Naive B cell (primary cell): ENCODE results near the gene MND1. TPM values are rescaled to one million over a fixed set of nuclear protein-coding genes. Genes with fewer than 3 reads are reported as not detected.

Experiments used
- ATAC-seq, 2 donors: fragments of 150-1000 bp; cut with Tn5 transposase; 2 replicates each; pipeline ENCODE4 v1.10.0; 2021; ENCODE audit warnings: low read depth in 2 of 2, mild to moderate bottlenecking in 2 of 2, moderate library complexity in 2 of 2
- DNase-seq: peaks from one replicate; pipeline ENCODE4 v3.0.0; 2022
- H3K27ac Mint-ChIP-seq, 6 donors: one replicate each; pipeline ENCODE4 v1.8.0; 2020 to 2022; ENCODE audit warnings: mild to moderate bottlenecking in 6 of 6, mixed read lengths in 6 of 6, moderate library complexity in 5 of 6, inconsistent platforms in 2 of 6
- H3K27me3 Mint-ChIP-seq, 3 donors: one replicate each; pipeline ENCODE4 v1.8.0; 2021 to 2022; ENCODE audit warnings: mixed read lengths in 3 of 3, mild to moderate bottlenecking in 1 of 3
- H3K36me3 Mint-ChIP-seq, 2 donors: one replicate each; pipeline ENCODE4 v1.8.0; 2020 to 2022; ENCODE audit warnings: mixed read lengths in 2 of 2, inconsistent platforms in 1 of 2, mild to moderate bottlenecking in 1 of 2
- H3K4me1 Mint-ChIP-seq, 3 donors: one replicate each; pipeline ENCODE4 v1.8.0; 2020 to 2022; ENCODE audit warnings: mixed read lengths in 3 of 3, inconsistent platforms in 1 of 3, mild to moderate bottlenecking in 1 of 3, moderate library complexity in 1 of 3
- H3K4me3 Mint-ChIP-seq, 8 donors: one replicate each; pipeline ENCODE4 v1.8.0; 2020 to 2022; ENCODE audit warnings: mild to moderate bottlenecking in 8 of 8, mixed read lengths in 8 of 8, moderate library complexity in 8 of 8, inconsistent platforms in 2 of 8
- H3K9me3 Mint-ChIP-seq, 7 donors: one replicate each; pipeline ENCODE4 v1.8.0; 2020 to 2022; ENCODE audit warnings: mixed read lengths in 7 of 7, mild to moderate bottlenecking in 5 of 7, inconsistent platforms in 2 of 7, moderate library complexity in 1 of 7
- polyA plus RNA-seq, 6 donors: library from polyadenylated mRNA; unstranded; fragments of 300-500 nt; fragmentation: Illumina TruSeq; gene quantifications; one replicate each; pipeline ENCODE4 v1.2.3, GENCODE V29; 2021; ENCODE audit warnings: low read depth in 6 of 6

The MND1 gene, protein sequence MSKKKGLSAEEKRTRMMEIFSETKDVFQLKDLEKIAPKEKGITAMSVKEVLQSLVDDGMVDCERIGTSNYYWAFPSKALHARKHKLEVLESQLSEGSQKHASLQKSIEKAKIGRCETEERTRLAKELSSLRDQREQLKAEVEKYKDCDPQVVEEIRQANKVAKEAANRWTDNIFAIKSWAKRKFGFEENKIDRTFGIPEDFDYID
- under 1 TPM in 2 of 6 donors, not detected in 4; 0.31 to 0.78 TPM for polyA plus RNA-seq

- DNase-seq (peak; percentile 88), ATAC-seq (peak; percentile 87 to 90)
- H3K4me3 Mint-ChIP-seq, result peak within 1 kb of the TSS; percentile 90 to 98 (median 93)
- H3K27ac Mint-ChIP-seq, result peak within 1 kb of the TSS; percentile 31 to 91 (median 61)
- H3K36me3 Mint-ChIP-seq, result no peaks in the 10 kb centered on the region
- no peaks in the 10 kb centered on the region for H3K9me3 Mint-ChIP-seq
- H3K27me3 Mint-ChIP-seq, result no peaks in the 10 kb centered on the region
- peaks cover 32 to 49% (median 44%) of the 10 kb centered on the region in 3 donors for H3K4me1 Mint-ChIP-seq
These were observed at the start of gene MND1 for GRCh38 chr4:153344131-153345011. MND1 (plus strand) TSS chr4:153344688; CDS start chr4:153344738, 50 bp downstream.

DNA sequence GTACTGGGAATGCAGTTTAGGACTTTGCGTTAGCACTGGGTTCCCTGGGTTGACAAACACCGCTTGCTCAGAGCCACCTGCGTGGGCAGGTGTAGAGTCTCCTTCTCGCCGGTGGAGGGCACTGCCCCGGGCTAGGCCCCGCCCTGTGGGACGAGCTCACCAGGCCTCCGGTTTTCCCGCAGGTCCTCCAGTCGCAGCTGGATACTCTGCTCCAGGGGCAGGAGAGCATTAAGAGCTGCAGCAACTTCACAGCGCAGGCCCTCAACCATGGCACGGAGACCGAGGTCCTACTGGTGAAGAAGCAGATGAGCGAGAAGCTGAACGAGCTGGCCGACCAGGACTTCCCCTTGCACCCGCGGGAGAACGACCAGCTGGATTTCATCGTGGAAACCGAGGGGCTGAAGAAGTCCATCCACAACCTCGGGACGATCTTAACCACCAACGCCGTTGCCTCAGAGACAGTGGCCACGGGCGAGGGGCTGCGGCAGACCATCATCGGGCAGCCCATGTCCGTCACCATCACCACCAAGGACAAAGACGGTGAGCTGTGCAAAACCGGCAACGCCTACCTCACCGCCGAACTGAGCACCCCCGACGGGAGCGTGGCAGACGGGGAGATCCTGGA, 49.2 kb upstream of the MND1 start:
- H3K27ac Mint-ChIP-seq, result peak overlapping the region in 1 of 6 donors; percentile 38
- H3K4me3 Mint-ChIP-seq, result no peak overlapping the region

DNA sequence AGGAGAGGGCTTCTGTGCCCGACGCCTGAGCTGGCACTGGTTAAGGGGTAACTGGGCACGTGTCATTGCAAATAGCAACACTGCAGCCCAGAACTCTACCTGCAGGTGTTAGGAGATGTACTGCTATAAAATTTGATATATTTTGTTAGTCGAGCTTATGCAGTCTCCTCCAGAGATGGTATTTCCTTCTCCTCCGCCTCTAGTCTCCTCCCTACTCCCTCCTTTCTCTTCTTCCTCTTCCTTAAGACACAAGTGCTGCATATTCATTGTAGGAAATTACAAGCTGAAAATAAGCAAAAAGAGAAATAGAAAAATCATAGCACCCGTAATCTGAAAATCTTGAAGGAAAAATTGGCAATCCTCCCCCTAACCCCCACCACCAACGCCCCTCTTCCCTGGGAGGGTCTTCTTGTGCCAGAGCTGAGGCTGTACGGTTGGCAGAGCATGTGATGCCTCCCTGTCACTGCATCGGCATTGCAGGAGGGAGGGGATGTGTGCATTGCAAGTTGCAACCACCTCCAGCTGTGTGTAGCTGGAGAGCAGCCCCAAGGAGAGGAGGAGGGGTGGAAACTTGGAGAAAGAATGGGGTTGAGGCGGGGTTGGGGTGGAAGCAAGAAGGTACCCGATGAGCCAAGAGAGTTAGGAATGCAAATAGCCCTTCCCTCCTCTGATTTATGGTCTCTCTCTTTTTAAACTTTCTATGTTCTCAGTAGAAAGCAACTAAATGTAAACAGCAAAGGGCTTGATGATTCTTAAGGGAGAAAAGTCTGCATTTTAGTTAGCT, 48.3 kb upstream of the MND1 start:
- Mint-ChIP-seq H3K36me3 (peaks cover 23 to 36% of the 10 kb centered on the region in 2 donors), H3K9me3 (peaks cover 5 to 23% (median 17%) of the 10 kb centered on the region in 7 donors), H3K4me3 (no peak overlapping the region), H3K27me3 (peaks cover 0 to 4% (median 0%) of the 10 kb centered on the region in 3 donors), H3K4me1 (no peaks in the 10 kb centered on the region), H3K27ac (peak overlapping the region in 2 of 6 donors; percentile 77 to 88)
- DNase-seq, result no peak
- no peak for ATAC-seq

More for the DNA sequence above, 49.2 kb upstream of the MND1 start:
- no peaks in the 10 kb centered on the region for H3K4me1 Mint-ChIP-seq
- ATAC-seq (no peak), DNase-seq (no peak)
- H3K9me3 Mint-ChIP-seq, result peaks cover 5 to 17% (median 13%) of the 10 kb centered on the region in 7 donors
- peaks cover 0 to 4% (median 0%) of the 10 kb centered on the region in 3 donors for H3K27me3 Mint-ChIP-seq
- H3K36me3 Mint-ChIP-seq, result peaks cover 22 to 32% of the 10 kb centered on the region in 2 donors

GRCh38 chr4:153297116-153297515, 47.4 kb upstream of the MND1 start:
- Mint-ChIP-seq H3K9me3 (peaks cover 5 to 31% (median 22%) of the 10 kb centered on the region in 7 donors), H3K27me3 (peaks cover 0 to 4% (median 0%) of the 10 kb centered on the region in 3 donors), H3K36me3 (peaks cover 23 to 45% of the 10 kb centered on the region in 2 donors), H3K4me3 (no peak overlapping the region), H3K27ac (no peak overlapping the region), H3K4me1 (no peaks in the 10 kb centered on the region)
- no peak for DNase-seq
- no peak for ATAC-seq

DNA sequence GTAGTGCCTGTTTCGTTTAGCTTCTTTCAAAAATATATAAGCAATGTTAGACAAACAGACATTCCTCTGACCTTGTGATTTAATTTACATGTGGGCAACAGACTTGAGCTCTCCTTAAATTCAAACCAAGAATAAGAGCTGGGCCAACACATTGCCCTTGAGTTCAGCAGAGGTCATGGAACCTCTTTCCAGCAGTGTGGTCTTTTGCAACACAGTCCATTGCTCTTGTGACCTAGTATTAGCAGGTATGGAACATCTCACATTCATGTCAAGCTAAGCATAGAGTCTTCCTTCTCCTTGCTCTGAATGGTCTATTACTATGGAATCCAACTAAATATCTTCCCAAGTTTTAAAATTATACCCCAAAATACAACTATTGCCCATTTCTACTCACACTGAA, 33.7 kb upstream of the MND1 start:
- Mint-ChIP-seq H3K4me3 (no peak overlapping the region), H3K9me3 (peaks cover 0 to 2% (median 0%) of the 10 kb centered on the region in 7 donors), H3K27ac (peak overlapping the region in 1 of 6 donors; percentile 48), H3K4me1 (no peaks in the 10 kb centered on the region), H3K36me3 (peaks cover 0 to 4% of the 10 kb centered on the region in 2 donors), H3K27me3 (no peaks in the 10 kb centered on the region)
- ATAC-seq (no peak), DNase-seq (no peak)

DNA sequence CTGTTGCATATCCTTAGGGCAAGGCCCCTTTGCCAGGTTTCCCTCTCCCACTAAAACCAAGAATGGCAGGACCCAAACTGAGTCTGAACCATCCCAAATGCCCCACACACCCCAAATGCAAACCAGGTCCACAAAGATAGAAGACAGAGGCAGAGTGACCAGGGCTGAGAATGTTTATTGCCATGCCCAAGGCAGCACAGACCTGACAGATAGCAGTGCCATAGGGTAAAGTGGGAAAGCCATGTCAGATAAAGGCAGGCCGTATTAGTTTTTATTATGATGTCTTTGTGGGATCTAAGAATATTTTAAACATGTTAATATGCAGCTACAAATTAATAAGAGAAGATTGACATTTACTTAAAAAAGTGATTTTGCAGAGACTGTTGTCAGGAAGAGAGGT, 29.6 kb upstream of the MND1 start:
- Mint-ChIP-seq H3K4me3 (no peak overlapping the region), H3K4me1 (no peaks in the 10 kb centered on the region), H3K36me3 (peaks cover 0 to 4% of the 10 kb centered on the region in 2 donors), H3K27me3 (peaks cover 0 to 3% (median 0%) of the 10 kb centered on the region in 3 donors), H3K27ac (no peak overlapping the region), H3K9me3 (peaks cover 0 to 2% (median 0%) of the 10 kb centered on the region in 7 donors)
- DNase-seq (no peak), ATAC-seq (no peak)

DNA sequence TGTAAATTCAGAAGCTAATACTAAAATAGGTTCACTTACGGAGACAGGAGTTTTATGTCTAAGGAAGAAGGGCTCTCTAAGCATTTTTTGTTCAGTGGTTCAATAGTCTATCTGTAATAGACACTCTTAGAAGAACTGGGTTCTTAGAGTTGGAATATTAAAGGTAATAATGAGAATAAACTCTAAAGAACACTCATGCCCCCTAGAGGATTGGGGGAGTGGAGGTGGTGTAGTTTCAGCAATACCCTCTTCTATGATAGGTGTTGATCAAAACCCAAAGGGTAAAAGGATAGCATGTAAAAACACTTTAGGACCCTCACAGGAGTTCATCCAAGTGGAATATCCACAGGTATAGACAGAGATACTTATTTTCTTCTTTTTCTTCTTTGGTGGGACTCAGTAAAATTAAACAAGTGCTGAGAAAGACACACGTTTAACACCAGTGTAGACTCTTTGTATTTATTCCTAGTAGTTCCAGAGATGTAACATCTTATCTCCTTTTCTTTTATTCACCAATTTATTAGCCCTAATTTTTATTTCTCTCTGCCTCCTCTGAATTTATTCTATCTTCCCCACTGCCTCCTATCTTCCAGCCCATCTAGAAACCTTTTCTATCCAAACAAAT, 25.7 kb upstream of the MND1 start:
- H3K4me3 Mint-ChIP-seq, result no peak overlapping the region
- H3K4me1 Mint-ChIP-seq, result no peaks in the 10 kb centered on the region
- DNase-seq (peak; percentile 29), ATAC-seq (peak; percentile 43 to 73)
- H3K9me3 Mint-ChIP-seq, result no peaks in the 10 kb centered on the region
- H3K27ac Mint-ChIP-seq, result peak overlapping the region in 1 of 6 donors; percentile 90
- H3K27me3 Mint-ChIP-seq, result peaks cover 0 to 3% (median 0%) of the 10 kb centered on the region in 3 donors
- H3K36me3 Mint-ChIP-seq, result no peaks in the 10 kb centered on the region

DNA sequence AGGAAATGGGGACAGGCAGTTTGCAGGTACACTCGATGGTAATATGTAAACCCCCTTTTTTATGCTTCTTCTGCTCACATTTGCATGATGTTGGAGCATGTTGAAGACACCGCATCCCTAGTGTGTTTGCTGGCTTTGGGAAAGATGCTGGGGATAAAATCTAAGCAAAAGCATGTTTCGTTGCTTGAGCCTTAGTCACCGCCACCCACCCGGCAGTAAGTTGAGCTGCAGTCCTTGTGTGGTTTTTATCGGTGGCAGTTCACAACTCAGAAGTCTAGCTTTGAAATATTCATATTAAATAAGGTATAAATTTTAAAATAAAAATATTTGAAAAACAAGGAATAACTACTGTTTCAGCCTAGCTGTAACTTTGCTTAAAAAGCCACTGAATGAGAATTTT, 21.7 kb upstream of the MND1 start:
- peaks cover 0 to 9% (median 0%) of the 10 kb centered on the region in 3 donors for H3K4me1 Mint-ChIP-seq
- DNase-seq (no peak), ATAC-seq (no peak)
- no peak overlapping the region for H3K27ac Mint-ChIP-seq
- H3K9me3 Mint-ChIP-seq, result no peaks in the 10 kb centered on the region
- no peaks in the 10 kb centered on the region for H3K36me3 Mint-ChIP-seq
- peaks cover 0 to 3% (median 0%) of the 10 kb centered on the region in 3 donors for H3K27me3 Mint-ChIP-seq
- no peak overlapping the region for H3K4me3 Mint-ChIP-seq

- Mint-ChIP-seq H3K4me1 (peaks cover 0 to 9% (median 0%) of the 10 kb centered on the region in 3 donors), H3K27ac (no peak overlapping the region), H3K4me3 (no peak overlapping the region), H3K36me3 (no peaks in the 10 kb centered on the region), H3K9me3 (no peaks in the 10 kb centered on the region), H3K27me3 (no peaks in the 10 kb centered on the region)
- DNase-seq (no peak), ATAC-seq (no peak)
These were observed 20.4 kb upstream of the MND1 start for GRCh38 chr4:153324046-153324445.

GRCh38 chr4:153325558-153325957, 18.9 kb upstream of the MND1 start:
- Mint-ChIP-seq H3K27ac (no peak overlapping the region), H3K4me3 (no peak overlapping the region), H3K9me3 (no peaks in the 10 kb centered on the region), H3K36me3 (no peaks in the 10 kb centered on the region), H3K4me1 (peaks cover 0 to 9% (median 0%) of the 10 kb centered on the region in 3 donors), H3K27me3 (no peaks in the 10 kb centered on the region)
- ATAC-seq (no peak), DNase-seq (no peak)

GRCh38 chr4:153326513-153326912, 18.0 kb upstream of the MND1 start:
- ATAC-seq (no peak), DNase-seq (no peak)
- Mint-ChIP-seq H3K9me3 (no peaks in the 10 kb centered on the region), H3K4me3 (no peak overlapping the region), H3K27me3 (no peaks in the 10 kb centered on the region), H3K36me3 (no peaks in the 10 kb centered on the region), H3K4me1 (peaks cover 0 to 9% (median 0%) of the 10 kb centered on the region in 3 donors), H3K27ac (no peak overlapping the region)

GRCh38 chr4:153327247-153327646, 17.2 kb upstream of the MND1 start:
- H3K4me3 Mint-ChIP-seq, result peak overlapping the region in 5 of 8 donors; percentile 25 to 83 (median 29)
- H3K9me3 Mint-ChIP-seq, result no peaks in the 10 kb centered on the region
- DNase-seq (no peak), ATAC-seq (no peak)
- H3K27ac Mint-ChIP-seq, result peak overlapping the region in 2 of 6 donors; percentile 53 to 56
- peaks cover 0 to 9% (median 0%) of the 10 kb centered on the region in 3 donors for H3K4me1 Mint-ChIP-seq
- no peaks in the 10 kb centered on the region for H3K36me3 Mint-ChIP-seq
- H3K27me3 Mint-ChIP-seq, result no peaks in the 10 kb centered on the region
